Hepatocyte (in vitro differentiated cells): ENCODE data around the gene CHCHD4.

Source experiments
- CTCF ChIP-seq: fragments of 200-600 bp; sonication (generic); IDR thresholded peaks from 2 replicates; pipeline ENCODE4 v1.5.1; 2016; ENCODE audit warnings: antibody characterized with exemption, mild to moderate bottlenecking; ENCODE audit not compliant: poor library complexity
- EZH2 ChIP-seq: fragments of 200-600 bp; sonication (generic); IDR thresholded peaks from 2 replicates; pipeline ENCODE4 v1.6.1; 2016; ENCODE audit warnings: antibody characterized with exemption, mild to moderate bottlenecking, borderline replicate concordance

- no peak for TF ChIP-seq CTCF
- no peak for TF ChIP-seq EZH2
Measured at GRCh38 chr3:14169435-14169834, 44.8 kb upstream of the CHCHD4 start.
